Measurements from ENCODE around the gene TAB3. TPM values are rescaled to one million over a fixed set of nuclear protein-coding genes. Genes with fewer than 3 reads are reported as not detected.

Gene TAB3
- total and polyA plus RNA-seq, 9 of the 15 experiments (the other 6 are each of a cell fraction or from before 2014, with no cell fraction given), result 2.4 to 31.1 (median 15.5) TPM

GRCh38 chrX:30865015-30865414, 24.0 kb downstream of the TAB3 start:
- no peak overlapping the region for H2AFZ ChIP-seq (ENCODE audit: low read depth, low read length)
- H3K27ac ChIP-seq (ENCODE audit: extremely low read depth, low read depth, low read length), result no peak overlapping the region
- ChIA-PET POLR2A (no interaction called here), CTCF (ENCODE audit: low intra/inter-chr PET ratio) (no interaction called here)
- in situ Hi-C loops (cut with MboI) (no loop called here), intact Hi-C loops (cut with micrococcal nuclease) (loop anchor here (5.0 kb wide), 1 partner anchor 128 kb away; no protein-coding TSS in a partner anchor)
- DNase-seq (ENCODE audit: extremely low read depth in 1 of 4, low spot score in 3 of 4) (peak; percentile 23 to 55 (median 28)), FAIRE-seq (peak; percentile 78), ATAC-seq (peak; percentile 97)
- no peaks in the 10 kb centered on the region; a peak in 1 of 5 replicates for H3K4me1 ChIP-seq (replicated peaks in 1 of 2; ENCODE audit: control insufficient read depth in 2 of 2, insufficient read depth in 2 of 2, low read length in 2 of 2)
- H3K4me2 ChIP-seq (ENCODE audit: insufficient read depth, low read length), result no peak overlapping the region
- TF ChIP-seq CTCF (IDR thresholded peaks at IDR 0.05 in 2 of 3, conservative IDR thresholded peaks at IDR 0.05 in 1 of 3; ENCODE audit: insufficient read depth in 2 of 3, low read depth in 1 of 3, low read length in 3 of 3) (peak; percentile 50 to 58 (median 56)), BRF2 (IDR thresholded peaks at IDR 0.05; ENCODE audit: borderline replicate concordance, insufficient read depth, insufficient read length) (no peak), ETV5 (CRISPR knock-in tag; IDR thresholded peaks at IDR 0.05; ENCODE audit: low read depth) (no peak), GATAD2A (IDR thresholded peaks at IDR 0.05) (no peak), ARNT (IDR thresholded peaks at IDR 0.05) (no peak), ZNF165 (CRISPR knock-in tag; IDR thresholded peaks at IDR 0.05; ENCODE audit: borderline replicate concordance) (no peak), ZNF384 (IDR thresholded peaks at IDR 0.05; ENCODE audit: low read depth, low read length) (no peak), RAD21 (CRISPR knock-in tag; conservative IDR thresholded peaks at IDR 0.05 in 1 of 2, IDR thresholded peaks at IDR 0.05 in 1 of 2) (peak in 1 of 2 experiments; percentile 28; a peak in 2 of 4 replicates), XRCC4 (IDR thresholded peaks at IDR 0.05; ENCODE audit: extremely low read depth, insufficient read depth, insufficient read length) (no peak), THRAP3 (IDR thresholded peaks at IDR 0.05; ENCODE audit: borderline replicate concordance) (no peak), CSDE1 (IDR thresholded peaks at IDR 0.05) (no peak)
- no peaks in the 10 kb centered on the region for H3K9me3 ChIP-seq (replicated peaks; ENCODE audit: control insufficient read depth, insufficient read depth, low read depth, low read length)
- H4K20me1 ChIP-seq (replicated peaks; ENCODE audit: control insufficient read depth, insufficient read depth, low read length), result no peaks in the 10 kb centered on the region
- no peaks in the 10 kb centered on the region for H3K79me2 ChIP-seq (ENCODE audit: control insufficient read depth, insufficient read depth, low read length)
- H3K9ac ChIP-seq (ENCODE audit: insufficient read depth in 1 of 2, low read depth in 2 of 2, low read length in 2 of 2), result no peak overlapping the region
- BruUV-seq (replicated peaks), result no TSS peak
- H3K9me1 ChIP-seq (ENCODE audit: control insufficient read depth, insufficient read depth, low read length), result no peaks in the 10 kb centered on the region
- no peak overlapping the region for H3K4me3 ChIP-seq
- no peaks in the 10 kb centered on the region for H3K27me3 ChIP-seq (ENCODE audit: control insufficient read depth in 2 of 2, insufficient read depth in 2 of 2, low read length in 2 of 2)
- H3K36me3 ChIP-seq (ENCODE audit: control insufficient read depth, insufficient read depth, low read length), result peaks cover 36% of the 10 kb centered on the region
- WGBS (ENCODE audit: insufficient coverage, low coverage, missing lambda C conversion rate), result 21% methylated on average over 3 of the region's 3 CpGs
